G401.6 (cell line): Measurements from ENCODE around the gene EDA.

Experiments
- FAIRE-seq: peaks from 2 replicates; lab custom pipeline; 2012; peaks lifted over from hg19 to GRCh38; lab: Jason Lieb, UNC

EDA gene

GRCh38 chrX:69615779-69616456 is at the start of gene EDA:
Gene EDA, plus strand, starts transcription at chrX:69616113.
- no peak for FAIRE-seq

GRCh38 chrX:69568828-69569227 is 47.1 kb upstream of the EDA start:
- FAIRE-seq, result no peak

- no peak for FAIRE-seq
Measured at GRCh38 chrX:69597399-69597798, 18.5 kb upstream of the EDA start.

- FAIRE-seq, result no peak
Measured at GRCh38 chrX:69600182-69600581, 15.7 kb upstream of the EDA start.

GRCh38 chrX:69603566-69604194 is 12.2 kb upstream of the EDA start:
- FAIRE-seq, result no peak

GRCh38 chrX:69605521-69605920 is 10.4 kb upstream of the EDA start:
- no peak for FAIRE-seq

- FAIRE-seq, result no peak
Measured at GRCh38 chrX:69607616-69608015, 8.3 kb upstream of the EDA start.

- FAIRE-seq, result no peak
Measured at GRCh38 chrX:69613946-69614345, 2.0 kb upstream of the EDA start.

- FAIRE-seq, result no peak
Measured at GRCh38 chrX:69614886-69615285, 1.0 kb upstream of the EDA start.

- no peak for FAIRE-seq
Measured at GRCh38 chrX:69615342-69615741, 571 bp upstream of the EDA start.

- FAIRE-seq, result no peak
Measured at GRCh38 chrX:69616457-69617203, 717 bp downstream of the EDA start.

- FAIRE-seq, result peak; percentile 88
Measured at GRCh38 chrX:69618803-69619202, 2.9 kb downstream of the EDA start.

- FAIRE-seq, result no peak
Measured at GRCh38 chrX:69626129-69626528, 10.2 kb downstream of the EDA start.

GRCh38 chrX:69627744-69628143 is 11.8 kb downstream of the EDA start:
- no peak for FAIRE-seq

GRCh38 chrX:69630147-69630546 is 14.2 kb downstream of the EDA start:
- no peak for FAIRE-seq

GRCh38 chrX:69664693-69665092 is 48.8 kb downstream of the EDA start:
- no peak for FAIRE-seq

GRCh38 chrX:69670001-69670555 is 54.2 kb downstream of the EDA start:
- no peak for FAIRE-seq

- FAIRE-seq, result no peak
Measured at GRCh38 chrX:69674891-69675290, 59.0 kb downstream of the EDA start.

GRCh38 chrX:69705818-69706217 is 89.9 kb downstream of the EDA start:
- FAIRE-seq, result no peak

- FAIRE-seq, result no peak
Measured at GRCh38 chrX:69718102-69718501, 102.2 kb downstream of the EDA start.

- FAIRE-seq, result no peak
Measured at GRCh38 chrX:69724307-69724706, 108.4 kb downstream of the EDA start.

GRCh38 chrX:69740317-69740716 is 124.4 kb downstream of the EDA start:
- FAIRE-seq, result no peak

- no peak for FAIRE-seq
Measured at GRCh38 chrX:69741721-69742120, 125.8 kb downstream of the EDA start.
